ENCODE measurements around the gene NME7.
A peak's percentile ranks its signal among the peaks of the same experiment; 100 is the strongest.

NME7 gene

DNA sequence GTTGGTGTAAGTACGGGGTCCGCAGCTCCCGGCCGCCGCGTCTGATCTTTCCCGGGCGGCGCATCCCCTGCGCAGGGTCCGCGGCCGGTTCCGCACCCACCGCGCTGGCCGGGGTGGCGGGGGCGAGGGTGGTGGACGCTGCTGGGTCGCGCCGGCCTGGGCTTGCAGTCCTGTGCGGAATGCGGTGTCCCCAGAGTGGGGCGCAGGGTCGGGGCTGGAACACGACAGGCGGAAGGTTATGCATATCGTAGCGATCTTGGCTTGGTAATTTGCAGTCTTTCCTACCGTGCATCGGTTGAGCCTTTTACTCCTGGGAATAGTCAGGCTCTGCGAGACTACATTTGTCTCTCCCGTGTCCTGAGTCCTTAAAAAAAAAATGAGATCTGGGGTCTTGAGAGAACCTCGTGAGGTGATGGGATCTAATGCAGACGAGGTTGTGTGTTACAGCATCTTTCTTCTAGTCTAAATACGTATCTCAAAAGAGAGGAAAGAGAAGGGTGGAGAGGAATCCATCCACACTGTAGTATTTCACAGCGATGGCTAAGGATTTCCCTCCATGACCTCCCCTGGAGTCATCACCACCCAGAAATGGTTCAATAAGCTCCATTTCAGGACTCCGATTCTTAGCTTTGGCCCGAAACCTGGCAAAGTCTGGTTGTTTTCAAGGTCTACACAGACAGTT lies 260.5 kb downstream of the NME7 start:
- TF ChIP-seq, protein P1, sequence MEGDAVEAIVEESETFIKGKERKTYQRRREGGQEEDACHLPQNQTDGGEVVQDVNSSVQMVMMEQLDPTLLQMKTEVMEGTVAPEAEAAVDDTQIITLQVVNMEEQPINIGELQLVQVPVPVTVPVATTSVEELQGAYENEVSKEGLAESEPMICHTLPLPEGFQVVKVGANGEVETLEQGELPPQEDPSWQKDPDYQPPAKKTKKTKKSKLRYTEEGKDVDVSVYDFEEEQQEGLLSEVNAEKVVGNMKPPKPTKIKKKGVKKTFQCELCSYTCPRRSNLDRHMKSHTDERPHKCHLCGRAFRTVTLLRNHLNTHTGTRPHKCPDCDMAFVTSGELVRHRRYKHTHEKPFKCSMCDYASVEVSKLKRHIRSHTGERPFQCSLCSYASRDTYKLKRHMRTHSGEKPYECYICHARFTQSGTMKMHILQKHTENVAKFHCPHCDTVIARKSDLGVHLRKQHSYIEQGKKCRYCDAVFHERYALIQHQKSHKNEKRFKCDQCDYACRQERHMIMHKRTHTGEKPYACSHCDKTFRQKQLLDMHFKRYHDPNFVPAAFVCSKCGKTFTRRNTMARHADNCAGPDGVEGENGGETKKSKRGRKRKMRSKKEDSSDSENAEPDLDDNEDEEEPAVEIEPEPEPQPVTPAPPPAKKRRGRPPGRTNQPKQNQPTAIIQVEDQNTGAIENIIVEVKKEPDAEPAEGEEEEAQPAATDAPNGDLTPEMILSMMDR (IDR thresholded peaks at IDR 0.05; ENCODE audit: extremely low read depth, insufficient read depth, missing control alignments) = no peak
- in situ Hi-C loops (cut with MboI; ENCODE audit: low pct_unique_long_range_greater_than_20kb, low sequenced_read_pairs, unreplicated experiment) = loop anchor here (25.0 kb wide), 1 partner anchor 470 kb away; no protein-coding TSS in a partner anchor
- DNase-seq (ENCODE audit: low spot score) = peak; percentile 25

- in situ Hi-C loops (cut with MboI; ENCODE audit: low pct_unique_long_range_greater_than_20kb, low sequenced_read_pairs, unreplicated experiment) = loop anchor here (25.0 kb wide), 1 partner anchor 469 kb away; no protein-coding TSS in a partner anchor
- TF ChIP-seq, protein P1 (IDR thresholded peaks at IDR 0.05; ENCODE audit: extremely low read depth, insufficient read depth, missing control alignments) = peak; percentile 27
- DNase-seq (ENCODE audit: low spot score) = peak; percentile 97
Measured at GRCh38 chr1:169106095-169106920, 261.3 kb downstream of the NME7 start, which contains the start of gene ATP1B1. Gene ATP1B1, plus strand, starts transcription at chr1:169106690. Its CDS starts 140 bp downstream, at chr1:169106830.

- peak; percentile 53 for DNase-seq (ENCODE audit: low spot score)
- in situ Hi-C loops (cut with MboI; ENCODE audit: low pct_unique_long_range_greater_than_20kb, low sequenced_read_pairs, unreplicated experiment) = loop anchor here (25.0 kb wide), 1 partner anchor 468 kb away; no protein-coding TSS in a partner anchor
- TF ChIP-seq, protein P1 (IDR thresholded peaks at IDR 0.05; ENCODE audit: extremely low read depth, insufficient read depth, missing control alignments) = peak; percentile 7
Measured at GRCh38 chr1:169105434-169106094, 262.0 kb downstream of the NME7 start.

DNA sequence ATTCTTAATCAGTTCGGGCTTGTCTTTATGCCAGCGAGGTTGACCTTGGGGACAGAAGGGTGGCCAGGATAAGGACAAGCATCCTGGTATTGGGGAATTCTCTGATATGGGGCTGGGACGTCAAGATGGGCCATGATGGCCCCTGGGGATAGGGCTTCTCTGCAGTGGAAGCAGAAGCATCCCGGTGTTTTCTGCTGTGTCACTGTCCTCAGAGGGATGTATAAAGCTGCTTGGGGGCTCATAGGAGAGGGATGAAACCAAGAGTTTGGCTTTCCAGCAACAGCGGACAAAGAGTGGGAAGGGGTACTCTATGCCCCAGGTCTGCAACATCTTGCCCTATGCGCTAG lies 262.5 kb downstream of the NME7 start:
- TF ChIP-seq, protein P1 (IDR thresholded peaks at IDR 0.05; ENCODE audit: extremely low read depth, insufficient read depth, missing control alignments) = no peak
- DNase-seq (ENCODE audit: low spot score) = no peak
- in situ Hi-C loops (cut with MboI; ENCODE audit: low pct_unique_long_range_greater_than_20kb, low sequenced_read_pairs, unreplicated experiment) = loop anchor here (25.0 kb wide), 1 partner anchor 468 kb away; no protein-coding TSS in a partner anchor

DNA sequence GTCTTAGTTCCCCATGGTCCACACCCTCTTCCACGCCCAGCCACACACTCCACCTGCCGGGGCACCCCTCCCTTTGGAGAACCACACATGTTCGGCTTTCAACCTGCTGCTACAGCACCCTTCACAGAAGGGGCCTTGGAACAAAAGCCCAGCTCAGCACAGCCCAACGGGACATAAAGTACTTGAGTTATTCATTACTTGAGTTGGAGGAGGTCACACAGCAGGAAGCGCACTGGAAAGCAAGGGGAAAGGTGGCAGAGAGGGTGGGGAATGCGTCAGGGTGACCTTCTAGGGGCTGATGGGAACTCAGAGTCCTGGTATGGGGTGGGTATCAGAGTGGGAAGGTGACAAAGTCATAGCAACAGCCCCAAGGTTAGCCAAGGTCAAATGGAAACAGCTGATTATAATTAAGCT lies 264.1 kb downstream of the NME7 start:
- TF ChIP-seq, protein P1 (IDR thresholded peaks at IDR 0.05; ENCODE audit: extremely low read depth, insufficient read depth, missing control alignments) = no peak
- in situ Hi-C loops (cut with MboI; ENCODE audit: low pct_unique_long_range_greater_than_20kb, low sequenced_read_pairs, unreplicated experiment) = loop anchor here (25.0 kb wide), 1 partner anchor 466 kb away; no protein-coding TSS in a partner anchor

GRCh38 chr1:169103002-169103401 lies 264.6 kb downstream of the NME7 start:
- in situ Hi-C loops (cut with MboI; ENCODE audit: low pct_unique_long_range_greater_than_20kb, low sequenced_read_pairs, unreplicated experiment) = loop anchor here (25.0 kb wide), 1 partner anchor 466 kb away; no protein-coding TSS in a partner anchor
- TF ChIP-seq, protein P1 (IDR thresholded peaks at IDR 0.05; ENCODE audit: extremely low read depth, insufficient read depth, missing control alignments) = no peak
- no peak for DNase-seq (ENCODE audit: low spot score)

More for the DNA sequence above, 264.1 kb downstream of the NME7 start:
- no peak for DNase-seq (ENCODE audit: low spot score)
